ENCODE data around the gene PARD6B.
"Not testable (repeated sequence)": the region's sequence is repeated elsewhere in the genome, so short reads cannot be mapped to it uniquely, and the experiment has no call there.

Gene PARD6B

GRCh38 chr20:50708845-50709635 lies 22.3 kb upstream of the PARD6B start:
- no peak overlapping the region for H3K9ac ChIP-seq (ENCODE audit: low read depth, low read length)
- no peaks in the 10 kb centered on the region for H3K27me3 ChIP-seq (ENCODE audit: control insufficient read depth, insufficient read depth, low read length)
- no peaks in the 10 kb centered on the region for H3K36me3 ChIP-seq (ENCODE audit: control insufficient read depth, insufficient read depth, low read length)
- no peak overlapping the region for H3K4me3 ChIP-seq (ENCODE audit: low read depth, low read length)
- peaks cover 6% of the 10 kb centered on the region; the same call in 1 of the 2 replicates for H3K4me1 ChIP-seq (ENCODE audit: control insufficient read depth, insufficient read depth, low read length)
- H3K9me3 ChIP-seq (ENCODE audit: control insufficient read depth, insufficient read depth, low read length) = no peaks in the 10 kb centered on the region
- H3K27ac ChIP-seq (ENCODE audit: low read depth, low read length) = no peak overlapping the region

GRCh38 chr20:50709636-50709973 lies 21.8 kb upstream of the PARD6B start:
- no peaks in the 10 kb centered on the region for H3K9me3 ChIP-seq (ENCODE audit: control insufficient read depth, insufficient read depth, low read length)
- H3K4me3 ChIP-seq (ENCODE audit: low read depth, low read length) = no peak overlapping the region
- no peak overlapping the region for H3K9ac ChIP-seq (ENCODE audit: low read depth, low read length)
- no peaks in the 10 kb centered on the region for H3K36me3 ChIP-seq (ENCODE audit: control insufficient read depth, insufficient read depth, low read length)
- H3K27me3 ChIP-seq (ENCODE audit: control insufficient read depth, insufficient read depth, low read length) = no peaks in the 10 kb centered on the region
- H3K27ac ChIP-seq (ENCODE audit: low read depth, low read length) = no peak overlapping the region
- H3K4me1 ChIP-seq (ENCODE audit: control insufficient read depth, insufficient read depth, low read length) = peaks cover 5% of the 10 kb centered on the region; the same call in 1 of the 2 replicates

GRCh38 chr20:50710492-50711063 lies 20.8 kb upstream of the PARD6B start:
- H3K4me3 ChIP-seq (ENCODE audit: low read depth, low read length) = no peak overlapping the region
- no peak overlapping the region for H3K27ac ChIP-seq (ENCODE audit: low read depth, low read length)
- H3K36me3 ChIP-seq (ENCODE audit: control insufficient read depth, insufficient read depth, low read length) = no peaks in the 10 kb centered on the region
- H3K27me3 ChIP-seq (ENCODE audit: control insufficient read depth, insufficient read depth, low read length) = no peaks in the 10 kb centered on the region
- H3K9me3 ChIP-seq (ENCODE audit: control insufficient read depth, insufficient read depth, low read length) = no peaks in the 10 kb centered on the region
- H3K4me1 ChIP-seq (ENCODE audit: control insufficient read depth, insufficient read depth, low read length) = no peaks in the 10 kb centered on the region
- H3K9ac ChIP-seq (ENCODE audit: low read depth, low read length) = no peak overlapping the region

GRCh38 chr20:50711113-50711825 lies 20.1 kb upstream of the PARD6B start:
- Histone ChIP-seq H3K36me3 (ENCODE audit: control insufficient read depth, insufficient read depth, low read length) (no peaks in the 10 kb centered on the region), H3K27me3 (ENCODE audit: control insufficient read depth, insufficient read depth, low read length) (no peaks in the 10 kb centered on the region), H3K9ac (ENCODE audit: low read depth, low read length) (no peak overlapping the region), H3K4me3 (ENCODE audit: low read depth, low read length) (no peak overlapping the region), H3K4me1 (ENCODE audit: control insufficient read depth, insufficient read depth, low read length) (no peaks in the 10 kb centered on the region), H3K27ac (ENCODE audit: low read depth, low read length) (no peak overlapping the region), H3K9me3 (ENCODE audit: control insufficient read depth, insufficient read depth, low read length) (no peaks in the 10 kb centered on the region)

GRCh38 chr20:50712771-50713656 lies 18.4 kb upstream of the PARD6B start:
- Histone ChIP-seq H3K9me3 (ENCODE audit: control insufficient read depth, insufficient read depth, low read length) (no peaks in the 10 kb centered on the region), H3K4me3 (ENCODE audit: low read depth, low read length) (no peak overlapping the region), H3K9ac (ENCODE audit: low read depth, low read length) (no peak overlapping the region), H3K27ac (ENCODE audit: low read depth, low read length) (no peak overlapping the region), H3K36me3 (ENCODE audit: control insufficient read depth, insufficient read depth, low read length) (no peaks in the 10 kb centered on the region), H3K4me1 (ENCODE audit: control insufficient read depth, insufficient read depth, low read length) (peaks cover 2% of the 10 kb centered on the region; the same call in 1 of the 2 replicates), H3K27me3 (ENCODE audit: control insufficient read depth, insufficient read depth, low read length) (no peaks in the 10 kb centered on the region)

GRCh38 chr20:50713657-50714101 lies 17.7 kb upstream of the PARD6B start:
- no peaks in the 10 kb centered on the region for H3K27me3 ChIP-seq (ENCODE audit: control insufficient read depth, insufficient read depth, low read length)
- peaks cover 7% of the 10 kb centered on the region; the same call in 1 of the 2 replicates for H3K4me1 ChIP-seq (ENCODE audit: control insufficient read depth, insufficient read depth, low read length)
- H3K9me3 ChIP-seq (ENCODE audit: control insufficient read depth, insufficient read depth, low read length) = no peaks in the 10 kb centered on the region
- no peak overlapping the region for H3K4me3 ChIP-seq (ENCODE audit: low read depth, low read length)
- no peaks in the 10 kb centered on the region for H3K36me3 ChIP-seq (ENCODE audit: control insufficient read depth, insufficient read depth, low read length)
- H3K27ac ChIP-seq (ENCODE audit: low read depth, low read length) = no peak overlapping the region
- H3K9ac ChIP-seq (ENCODE audit: low read depth, low read length) = no peak overlapping the region

- H3K36me3 ChIP-seq (ENCODE audit: control insufficient read depth, insufficient read depth, low read length); H3K27me3 ChIP-seq (ENCODE audit: control insufficient read depth, insufficient read depth, low read length); H3K4me1 ChIP-seq (ENCODE audit: control insufficient read depth, insufficient read depth, low read length): not testable (repeated sequence)
Measured at GRCh38 chr20:50714426-50714825, 17.0 kb upstream of the PARD6B start.

GRCh38 chr20:50715694-50716093 lies 15.7 kb upstream of the PARD6B start:
- no peaks in the 10 kb centered on the region for H3K36me3 ChIP-seq (ENCODE audit: control insufficient read depth, insufficient read depth, low read length)
- H3K9ac ChIP-seq (ENCODE audit: low read depth, low read length) = no peak overlapping the region
- peaks cover 8% of the 10 kb centered on the region; the same call in 1 of the 2 replicates for H3K4me1 ChIP-seq (ENCODE audit: control insufficient read depth, insufficient read depth, low read length)
- no peaks in the 10 kb centered on the region for H3K27me3 ChIP-seq (ENCODE audit: control insufficient read depth, insufficient read depth, low read length)
- H3K9me3 ChIP-seq (ENCODE audit: control insufficient read depth, insufficient read depth, low read length) = no peaks in the 10 kb centered on the region
- H3K4me3 ChIP-seq (ENCODE audit: low read depth, low read length) = no peak overlapping the region
- no peak overlapping the region for H3K27ac ChIP-seq (ENCODE audit: low read depth, low read length)

More at GRCh38 chr20:50714426-50714825, 17.0 kb upstream of the PARD6B start:
- H3K9me3 ChIP-seq (ENCODE audit: control insufficient read depth, insufficient read depth, low read length); H3K4me3 ChIP-seq (ENCODE audit: low read depth, low read length); H3K27ac ChIP-seq (ENCODE audit: low read depth, low read length); H3K9ac ChIP-seq (ENCODE audit: low read depth, low read length): not testable (repeated sequence)

GRCh38 chr20:50716518-50716917 lies 14.9 kb upstream of the PARD6B start:
- peaks cover 8% of the 10 kb centered on the region; the same call in 1 of the 2 replicates for H3K4me1 ChIP-seq (ENCODE audit: control insufficient read depth, insufficient read depth, low read length)

GRCh38 chr20:50717312-50717711 lies 14.1 kb upstream of the PARD6B start:
- H3K36me3 ChIP-seq (ENCODE audit: control insufficient read depth, insufficient read depth, low read length) = no peaks in the 10 kb centered on the region
- no peaks in the 10 kb centered on the region for H3K9me3 ChIP-seq (ENCODE audit: control insufficient read depth, insufficient read depth, low read length)
- H3K4me1 ChIP-seq (ENCODE audit: control insufficient read depth, insufficient read depth, low read length) = peaks cover 8% of the 10 kb centered on the region; the same call in 1 of the 2 replicates
- H3K9ac ChIP-seq (ENCODE audit: low read depth, low read length) = no peak overlapping the region
- H3K27ac ChIP-seq (ENCODE audit: low read depth, low read length) = no peak overlapping the region
- no peak overlapping the region for H3K4me3 ChIP-seq (ENCODE audit: low read depth, low read length)
- no peaks in the 10 kb centered on the region for H3K27me3 ChIP-seq (ENCODE audit: control insufficient read depth, insufficient read depth, low read length)

More at GRCh38 chr20:50716518-50716917, 14.9 kb upstream of the PARD6B start:
- Histone ChIP-seq H3K4me3 (ENCODE audit: low read depth, low read length) (no peak overlapping the region), H3K27ac (ENCODE audit: low read depth, low read length) (no peak overlapping the region), H3K9me3 (ENCODE audit: control insufficient read depth, insufficient read depth, low read length) (no peaks in the 10 kb centered on the region), H3K27me3 (ENCODE audit: control insufficient read depth, insufficient read depth, low read length) (no peaks in the 10 kb centered on the region), H3K36me3 (ENCODE audit: control insufficient read depth, insufficient read depth, low read length) (no peaks in the 10 kb centered on the region), H3K9ac (ENCODE audit: low read depth, low read length) (no peak overlapping the region)
